Measurements from ENCODE around the gene SBK1.

- TF ChIP-seq POLR2A (IDR thresholded peaks at IDR 0.05), result no peak
- TF ChIP-seq EP300 (IDR thresholded peaks at IDR 0.05), result no peak
- no peak for TF ChIP-seq POLR2AphosphoS5 (IDR thresholded peaks at IDR 0.05)
- no peak for TF ChIP-seq CTCF (IDR thresholded peaks at IDR 0.05)
Measured at GRCh38 chr16:28292731-28293600, 641 bp downstream of the SBK1 start.

All from stomach (tissue), 4 donors.